Renal pelvis (tissue), 4 donors: ENCODE data around the gene MED27. TPM values are rescaled to one million over a fixed set of nuclear protein-coding genes. Genes with fewer than 3 reads are reported as not detected.
"Not testable (repeated sequence)": the region's sequence is repeated elsewhere in the genome, so short reads cannot be mapped to it uniquely, and the experiment has no call there.

ENCODE experiments used
- DNase-seq: peaks from one replicate; pipeline ENCODE4 v3.0.0-alpha.2; 2013
- polyA plus RNA-seq, 3 donors: library from polyadenylated mRNA; unstranded; fragments of 120-200 nt; gene quantifications; one replicate each; pipeline ENCODE4 v1.2.1, GENCODE V29; 2013; ENCODE audit not compliant: insufficient read length in 3 of 3

The MED27 gene
- polyA plus RNA-seq, 3 donors, result 20.9 to 24.7 (median 21.3) TPM

DNA sequence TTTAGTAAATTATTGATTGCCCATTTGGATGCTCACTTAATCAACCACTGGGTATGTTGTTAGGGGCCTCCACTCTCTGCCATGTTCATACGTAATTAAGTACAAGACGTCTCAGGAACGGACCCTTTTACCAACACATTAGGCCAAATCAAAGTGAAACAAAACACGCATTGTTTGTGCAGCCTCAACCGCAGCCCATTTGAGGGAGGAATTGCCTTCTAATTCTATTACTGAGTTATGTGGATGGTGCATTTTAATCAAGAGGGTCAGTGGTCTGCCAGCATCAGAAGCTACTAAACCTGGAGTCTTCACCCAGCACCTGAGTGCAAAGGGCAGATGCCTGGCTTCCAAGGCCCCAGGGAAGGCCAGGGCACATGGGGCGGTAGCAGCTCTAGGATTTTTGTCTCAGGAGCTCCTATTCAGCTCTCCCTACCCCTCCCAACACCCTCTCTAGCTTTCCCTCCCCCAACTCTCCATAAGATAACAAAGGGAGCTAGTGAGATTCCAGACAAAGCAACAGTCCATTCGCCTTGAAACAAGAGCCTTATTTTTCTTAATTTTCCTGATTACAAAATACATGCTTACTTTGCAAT, 7.9 kb upstream of the MED27 start:
- DNase-seq, result no peak

- DNase-seq, result no peak
Measured at GRCh38 chr9:132082188-132082587, 2.5 kb upstream of the MED27 start.

- DNase-seq, result no peak
Measured at GRCh38 chr9:132078699-132079356, 839 bp downstream of the MED27 start.

GRCh38 chr9:132077881-132078698, 1.6 kb downstream of the MED27 start:
- peak; percentile 76 for DNase-seq

DNA sequence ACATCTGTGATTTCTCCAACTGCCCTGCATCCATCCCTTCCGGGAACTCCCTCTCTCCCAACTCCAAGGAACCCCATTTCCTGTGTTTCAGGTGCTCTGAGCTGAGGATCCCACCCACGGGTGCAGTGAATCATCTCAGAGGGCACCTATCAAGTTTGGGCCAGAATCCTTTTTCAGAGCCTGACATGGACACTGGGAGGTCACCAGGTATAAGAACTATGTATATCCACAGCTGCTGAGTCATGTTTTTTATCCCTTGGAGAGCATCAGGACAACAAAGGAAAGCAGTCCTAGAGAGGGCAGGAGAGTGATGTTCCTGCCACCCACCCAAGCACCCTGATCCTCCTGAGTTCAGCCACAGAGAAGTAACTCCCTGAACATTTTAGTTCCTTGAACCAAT, 3.8 kb downstream of the MED27 start:
- no peak for DNase-seq

GRCh38 chr9:132074736-132075135, 4.9 kb downstream of the MED27 start:
- no peak for DNase-seq

DNA sequence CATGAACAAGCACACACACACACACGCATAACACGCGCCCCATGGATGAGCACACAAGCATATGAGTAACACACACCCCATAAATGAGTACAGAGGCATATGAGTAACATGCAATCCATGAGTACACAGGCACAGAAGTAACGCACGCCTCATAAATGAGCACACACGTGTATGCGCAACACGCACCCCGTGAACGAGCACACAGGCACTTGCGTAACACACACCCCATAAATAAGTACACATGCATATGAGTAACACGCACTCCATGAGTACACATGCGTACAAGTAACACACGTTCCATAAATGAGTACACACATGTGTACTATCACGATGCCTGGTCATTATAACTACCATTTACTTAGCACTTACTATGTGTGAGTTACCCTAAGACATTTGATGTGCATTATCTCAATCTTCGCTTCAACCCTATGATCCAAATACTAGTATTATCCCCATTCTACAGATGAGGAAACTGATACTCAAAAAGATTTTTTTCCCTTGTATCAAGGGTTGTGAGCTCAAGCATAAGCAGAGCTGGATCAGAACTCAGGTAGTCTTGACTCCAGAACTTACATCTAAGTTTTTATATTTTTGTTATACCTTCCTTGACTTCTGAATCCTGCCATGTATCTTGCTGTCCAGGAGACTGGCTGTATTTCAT, 7.7 kb downstream of the MED27 start:
- no peak for DNase-seq

DNA sequence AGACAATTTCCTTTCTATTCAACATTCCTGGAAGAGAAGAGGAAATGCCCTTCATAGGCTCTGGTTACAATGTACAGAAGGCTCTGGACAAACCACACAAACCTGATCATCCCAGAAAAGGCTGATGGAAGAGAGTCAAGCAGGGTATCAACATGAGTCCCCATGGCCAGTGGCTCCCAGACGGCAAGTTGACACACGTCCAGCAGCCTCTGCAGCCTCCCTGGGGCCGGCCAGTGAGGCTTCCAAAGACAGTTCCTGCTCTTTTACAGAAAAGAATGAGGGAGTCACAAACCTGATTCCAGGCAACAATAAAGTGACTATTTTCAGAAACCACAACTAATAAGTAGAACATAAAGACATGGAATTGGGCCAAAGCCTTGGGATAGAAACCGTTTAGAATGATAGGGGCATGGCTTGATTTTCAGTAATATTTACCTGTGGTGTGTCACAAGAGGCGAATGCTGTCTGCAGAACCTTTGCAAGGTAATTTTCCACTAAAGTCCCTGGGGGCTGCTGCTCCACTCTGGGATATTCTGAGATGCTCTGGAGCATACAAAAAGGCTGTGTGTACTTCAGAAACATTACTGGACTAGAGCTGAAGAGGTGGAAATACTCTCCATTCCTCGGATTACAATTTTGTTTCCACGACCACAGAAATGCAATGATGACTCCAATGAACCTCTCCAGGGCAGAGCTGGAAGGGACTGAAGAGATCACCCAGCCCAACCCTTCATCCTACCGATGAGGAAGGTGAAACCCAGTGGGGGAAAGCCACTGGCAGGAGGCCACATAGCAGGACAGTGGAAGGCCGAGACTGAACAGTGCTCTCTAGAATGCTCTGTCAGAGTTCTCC, 10.4 kb downstream of the MED27 start:
- no peak for DNase-seq

DNA sequence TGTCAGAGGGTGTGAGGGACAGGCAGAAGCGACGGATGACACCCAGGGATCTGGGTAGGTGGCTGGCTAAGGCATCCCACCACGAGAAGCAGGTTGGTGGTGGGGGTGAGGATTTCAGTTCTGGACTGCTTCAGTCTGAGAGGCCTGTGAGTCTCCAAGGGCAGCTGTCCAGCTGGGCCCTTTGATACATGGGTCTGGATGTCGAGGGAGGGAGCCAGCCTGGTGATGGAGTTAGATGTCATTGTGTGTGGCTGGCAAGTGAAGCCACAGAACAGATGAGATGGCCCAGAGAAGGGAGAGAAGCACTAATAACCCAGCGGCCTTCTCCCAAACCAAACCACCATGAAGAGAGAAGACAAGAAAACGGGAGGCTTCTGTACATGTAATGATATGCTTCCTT, 11.1 kb downstream of the MED27 start:
- no peak for DNase-seq

- no peak for DNase-seq
Measured at GRCh38 chr9:132066511-132066910, 13.2 kb downstream of the MED27 start.

DNA sequence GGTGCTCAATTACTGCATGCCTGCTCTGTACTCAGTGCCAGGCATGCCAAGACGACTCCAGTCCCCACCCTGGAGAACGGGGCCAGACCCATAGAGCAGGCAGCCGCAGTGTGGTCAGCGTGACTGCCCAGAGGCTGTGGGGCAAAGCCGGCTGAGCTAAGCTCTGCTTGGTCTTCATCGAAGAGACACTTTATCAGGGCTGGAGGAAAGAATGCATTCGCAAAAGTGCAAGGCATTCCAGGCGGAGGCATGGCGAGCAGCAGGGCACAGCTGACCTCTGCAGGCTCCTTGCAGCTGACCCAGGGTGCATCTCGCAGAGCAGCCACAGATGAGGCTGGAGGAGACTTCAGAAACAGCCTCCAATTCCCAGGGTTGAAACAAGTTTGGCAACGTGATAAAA, 13.6 kb downstream of the MED27 start:
- DNase-seq, result no peak

- no peak for DNase-seq
Measured at GRCh38 chr9:132063281-132063680, 16.4 kb downstream of the MED27 start.

DNA sequence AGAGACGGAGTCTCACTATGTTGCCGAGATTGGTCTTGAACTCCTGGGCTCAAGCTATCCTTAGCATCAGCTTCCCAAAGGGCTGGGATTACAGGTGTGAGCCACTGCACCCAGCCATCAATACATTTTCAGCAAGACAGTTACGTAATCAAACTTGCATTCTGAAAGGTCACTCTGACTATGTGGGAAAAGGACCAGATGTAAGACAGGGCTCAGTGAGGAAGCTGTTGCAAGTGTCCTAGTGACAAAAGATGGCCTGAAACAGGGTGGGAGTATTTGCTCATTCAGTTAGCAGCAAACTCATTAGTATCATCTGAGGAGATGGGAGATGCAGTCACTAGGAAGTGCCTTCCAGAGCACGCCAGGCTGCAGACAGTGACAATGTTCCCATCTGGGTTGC, 16.9 kb downstream of the MED27 start:
- DNase-seq, result no peak

DNA sequence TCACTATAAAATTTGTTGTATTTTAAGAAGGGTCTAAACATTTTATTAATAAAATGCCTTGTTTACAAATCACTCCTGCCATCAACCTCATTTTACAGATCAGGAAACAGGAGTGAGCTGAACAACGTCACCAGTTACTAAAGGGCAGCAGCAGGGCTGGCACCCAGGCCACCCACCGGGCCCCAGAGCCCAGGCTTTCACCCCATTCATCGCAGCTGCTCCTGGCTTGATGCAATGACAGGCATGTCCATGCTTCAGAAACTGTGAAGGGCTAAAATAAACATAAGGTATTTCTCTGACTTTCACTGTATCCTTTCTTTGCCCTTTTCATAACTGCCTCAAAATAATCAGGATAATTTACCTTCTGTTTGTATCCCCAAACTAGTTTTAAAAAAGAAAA, 18.1 kb downstream of the MED27 start:
- DNase-seq, result no peak

DNA sequence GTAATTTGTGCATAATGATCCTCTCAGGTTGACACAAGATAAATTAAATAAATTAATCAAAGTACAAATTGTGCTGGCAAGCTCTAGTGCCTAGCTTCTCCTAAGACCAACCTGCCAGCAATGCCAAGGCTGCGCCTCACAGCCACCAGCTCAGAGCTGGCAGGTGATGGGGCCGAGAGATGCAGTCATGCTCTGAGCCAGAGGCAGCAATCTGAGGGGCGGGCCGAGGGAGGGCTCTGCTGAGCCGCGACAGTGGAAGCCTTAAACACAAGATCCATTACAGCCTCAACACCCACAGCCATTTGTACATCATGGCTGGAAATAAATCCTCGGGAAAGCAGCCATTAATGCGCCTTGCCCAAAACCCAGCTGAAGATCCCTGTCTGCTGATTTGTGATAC, 20.3 kb downstream of the MED27 start:
- peak; percentile 39 for DNase-seq

DNA sequence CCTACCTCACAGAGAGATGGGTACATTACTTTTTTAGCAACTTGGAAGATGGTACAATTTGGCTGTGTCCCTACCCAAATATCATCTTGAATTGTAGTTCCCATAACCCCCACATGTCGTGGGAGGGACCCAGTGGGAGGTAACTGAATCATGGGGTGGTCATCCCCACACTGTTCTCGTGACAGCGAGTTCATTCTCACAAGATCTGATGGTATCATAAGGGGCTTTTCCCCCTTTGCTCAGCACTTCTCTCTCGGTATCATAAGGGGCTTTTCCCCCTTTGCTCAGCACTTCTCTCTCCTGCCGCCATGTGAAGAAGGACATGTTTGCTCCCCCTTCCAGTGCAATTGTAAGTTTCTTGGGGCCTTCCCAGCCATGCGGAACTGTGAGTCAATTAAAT, 21.4 kb downstream of the MED27 start:
- DNase-seq, result not testable (repeated sequence)

- DNase-seq, result no peak
Measured at GRCh38 chr9:132056717-132057560, 22.7 kb downstream of the MED27 start.

GRCh38 chr9:132055756-132056155, 23.9 kb downstream of the MED27 start:
- DNase-seq, result no peak

- DNase-seq, result no peak
Measured at GRCh38 chr9:132054024-132054423, 25.6 kb downstream of the MED27 start.

DNA sequence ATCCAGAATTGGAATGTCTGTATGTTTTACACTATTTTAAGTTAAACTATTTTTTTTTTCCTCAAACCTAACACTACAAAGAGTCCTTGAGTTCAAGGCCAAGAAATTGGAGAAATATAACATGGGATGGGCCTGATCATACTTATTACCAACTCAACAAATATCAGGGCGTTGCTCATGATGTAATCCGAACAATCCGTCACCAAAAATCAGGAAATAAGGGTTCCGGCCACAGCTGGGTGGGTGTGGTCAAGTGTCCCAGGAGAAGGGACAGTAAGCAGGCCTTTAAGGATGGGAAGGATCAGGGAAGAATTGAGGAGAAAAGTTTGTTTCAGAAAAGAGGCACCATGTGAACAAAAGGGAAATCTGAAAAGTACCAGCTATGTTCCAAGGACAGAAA, 29.8 kb downstream of the MED27 start:
- no peak for DNase-seq
